NT2/D1 (cell line): ENCODE measurements around the gene PTPRN2.

ENCODE experiments used
- DNase-seq: peaks from one replicate; pipeline ENCODE4 v3.0.0-alpha.2; 2011; ENCODE audit warnings: low read depth, low spot score
- H3K27me3 ChIP-seq: 2 replicates; pipeline ENCODE4 v1.6.0; 2011; ENCODE audit warnings: mild to moderate bottlenecking; ENCODE audit not compliant: insufficient read length, insufficient read depth
- H3K36me3 ChIP-seq: 2 replicates; pipeline ENCODE4 v1.6.1; 2011; ENCODE audit warnings: mild to moderate bottlenecking, low read length, mixed read lengths; ENCODE audit not compliant: insufficient read depth, insufficient read length
- H3K4me1 ChIP-seq: 2 replicates; pipeline ENCODE4 v1.5.1; 2011; ENCODE audit not compliant: insufficient read depth, insufficient read length
- H3K4me3 ChIP-seq: 2 replicates; pipeline ENCODE4 v1.5.1; 2011; ENCODE audit warnings: low read depth; ENCODE audit not compliant: insufficient read length
- H3K9ac ChIP-seq: 2 replicates; pipeline ENCODE4 v1.6.0; 2011; ENCODE audit warnings: low read depth; ENCODE audit not compliant: insufficient read length
- H3K9me3 ChIP-seq: 2 replicates; pipeline ENCODE4 v1.5.1; 2011; ENCODE audit warnings: mild to moderate bottlenecking, low read length; ENCODE audit not compliant: insufficient read depth
- SUZ12 ChIP-seq: IDR thresholded peaks from 2 replicates; pipeline ENCODE4 v1.6.1; 2011; ENCODE audit not compliant: insufficient read length, insufficient read depth; ENCODE audit errors: extremely low read depth
- YY1 ChIP-seq: IDR thresholded peaks from 2 replicates; pipeline ENCODE4 v1.6.1; 2011; ENCODE audit not compliant: insufficient read length, insufficient read depth
- ZNF274 ChIP-seq: IDR thresholded peaks from 2 replicates; pipeline ENCODE4 v1.6.1; 2011; ENCODE audit warnings: mild to moderate bottlenecking, low read depth, low read length

PTPRN2 gene

GRCh38 chr7:157775560-157776332, 811.9 kb downstream of the PTPRN2 start:
- TF ChIP-seq YY1 (no peak), SUZ12 (no peak), ZNF274 (no peak)
- H3K4me3 ChIP-seq: no peak overlapping the region

GRCh38 chr7:157775021-157775559, 812.5 kb downstream of the PTPRN2 start:
- Histone ChIP-seq H3K9me3 (peaks cover 6% of the 10 kb centered on the region; the same call in 1 of the 2 replicates), H3K27me3 (peaks cover 40% of the 10 kb centered on the region), H3K4me1 (no peaks in the 10 kb centered on the region), H3K36me3 (no peaks in the 10 kb centered on the region), H3K9ac (no peak overlapping the region), H3K4me3 (no peak overlapping the region)
- no peak for DNase-seq
- TF ChIP-seq YY1: no peak
- no peak for TF ChIP-seq ZNF274
- no peak for TF ChIP-seq SUZ12

More at GRCh38 chr7:157775560-157776332, 811.9 kb downstream of the PTPRN2 start:
- no peaks in the 10 kb centered on the region for H3K36me3 ChIP-seq
- no peak for DNase-seq
- peaks cover 6% of the 10 kb centered on the region; the same call in 1 of the 2 replicates for H3K9me3 ChIP-seq
- H3K4me1 ChIP-seq: no peaks in the 10 kb centered on the region
- peaks cover 40% of the 10 kb centered on the region for H3K27me3 ChIP-seq
- H3K9ac ChIP-seq: no peak overlapping the region

GRCh38 chr7:157774495-157774894, 813.1 kb downstream of the PTPRN2 start:
- Histone ChIP-seq H3K9ac (no peak overlapping the region), H3K4me1 (no peaks in the 10 kb centered on the region), H3K9me3 (peaks cover 6% of the 10 kb centered on the region; the same call in 1 of the 2 replicates), H3K27me3 (peaks cover 40% of the 10 kb centered on the region), H3K36me3 (no peaks in the 10 kb centered on the region), H3K4me3 (no peak overlapping the region)
- DNase-seq: no peak
- no peak for TF ChIP-seq YY1
- no peak for TF ChIP-seq SUZ12
- no peak for TF ChIP-seq ZNF274

- TF ChIP-seq SUZ12: no peak
- no peak for TF ChIP-seq ZNF274
- no peak for TF ChIP-seq YY1
- Histone ChIP-seq H3K4me1 (no peaks in the 10 kb centered on the region), H3K27me3 (peaks cover 40% of the 10 kb centered on the region), H3K9ac (no peak overlapping the region), H3K4me3 (no peak overlapping the region), H3K9me3 (peaks cover 6% of the 10 kb centered on the region; the same call in 1 of the 2 replicates), H3K36me3 (no peaks in the 10 kb centered on the region)
- no peak for DNase-seq
Measured at GRCh38 chr7:157773361-157773760, 814.3 kb downstream of the PTPRN2 start.

- H3K9ac ChIP-seq: no peak overlapping the region
- H3K4me1 ChIP-seq: no peaks in the 10 kb centered on the region
- DNase-seq: no peak
- no peaks in the 10 kb centered on the region for H3K36me3 ChIP-seq
- no peak overlapping the region for H3K4me3 ChIP-seq
- H3K27me3 ChIP-seq: peaks cover 33% of the 10 kb centered on the region
- TF ChIP-seq YY1 (no peak), ZNF274 (no peak), SUZ12 (no peak)
- H3K9me3 ChIP-seq: peaks cover 6% of the 10 kb centered on the region; the same call in 1 of the 2 replicates
Measured at GRCh38 chr7:157772486-157773130, 815.0 kb downstream of the PTPRN2 start.

GRCh38 chr7:157771689-157772088, 815.9 kb downstream of the PTPRN2 start:
- DNase-seq: no peak
- Histone ChIP-seq H3K9me3 (peaks cover 6% of the 10 kb centered on the region; the same call in 1 of the 2 replicates), H3K4me1 (no peaks in the 10 kb centered on the region), H3K27me3 (peaks cover 24% of the 10 kb centered on the region), H3K4me3 (no peak overlapping the region), H3K9ac (no peak overlapping the region), H3K36me3 (no peaks in the 10 kb centered on the region)
- TF ChIP-seq ZNF274: no peak
- TF ChIP-seq YY1: no peak
- no peak for TF ChIP-seq SUZ12

- H3K9me3 ChIP-seq: peaks cover 6% of the 10 kb centered on the region; the same call in 1 of the 2 replicates
- H3K27me3 ChIP-seq: peaks cover 15% of the 10 kb centered on the region
- no peaks in the 10 kb centered on the region for H3K4me1 ChIP-seq
- DNase-seq: no peak
- no peak overlapping the region for H3K9ac ChIP-seq
- no peaks in the 10 kb centered on the region for H3K36me3 ChIP-seq
- TF ChIP-seq ZNF274 (no peak), SUZ12 (no peak), YY1 (no peak)
- no peak overlapping the region for H3K4me3 ChIP-seq
Measured at GRCh38 chr7:157770716-157771320, 816.8 kb downstream of the PTPRN2 start.
